Spinal cord (tissue), 10 donors: ENCODE data around the gene FOXD2. TPM values are rescaled to one million over a fixed set of nuclear protein-coding genes. Genes with fewer than 3 reads are reported as not detected.
"Not testable (repeated sequence)": the region's sequence is repeated elsewhere in the genome, so short reads cannot be mapped to it uniquely, and the experiment has no call there.

Source experiments
- DNase-seq, 6 donors: peaks; one replicate each; pipeline versions ENCODE4 v3.0.0 to v3.0.0-alpha.2; 2013 to 2015; ENCODE audit warnings: low spot score in 6 of 6, low read depth in 4 of 6
- H3K27ac ChIP-seq: one replicate; pipeline ENCODE4 v1.5.1; 2013; ENCODE audit warnings: low read depth, low read length, control low read depth
- H3K27me3 ChIP-seq: one replicate; pipeline ENCODE4 v1.6.1; 2013; ENCODE audit warnings: low read length; ENCODE audit not compliant: control insufficient read depth, insufficient read depth
- H3K36me3 ChIP-seq: one replicate; pipeline ENCODE4 v1.6.1; 2013; ENCODE audit warnings: low read length; ENCODE audit not compliant: control insufficient read depth, insufficient read depth
- H3K4me1 ChIP-seq: one replicate; pipeline ENCODE4 v1.6.1; 2013; ENCODE audit warnings: low read length; ENCODE audit not compliant: control insufficient read depth, insufficient read depth
- H3K4me3 ChIP-seq: one replicate; pipeline ENCODE4 v1.5.1; 2013; ENCODE audit warnings: low read depth, low read length, control low read depth
- H3K9me3 ChIP-seq: one replicate; pipeline ENCODE4 v1.6.1; 2013; ENCODE audit warnings: low read length; ENCODE audit not compliant: control insufficient read depth, insufficient read depth
- WGBS: methylation state at CpG from one replicate; pipeline ENCODE4 v1.1.5; 2013; ENCODE audit warnings: missing lambda C conversion rate; ENCODE audit not compliant: insufficient coverage; 5-methylcytosine and 5-hydroxymethylcytosine counted together
- polyA plus RNA-seq, 2 donors: library from polyadenylated mRNA; unstranded; fragments of 120-200 nt; gene quantifications; one replicate each; pipeline ENCODE4 v1.2.1, GENCODE V29; 2013; ENCODE audit not compliant: insufficient read length in 2 of 2
- total RNA-seq, 2 donors: library from RNA; depleted of rRNA in 1 of 2; stranded (reverse); fragments of 120-200 nt in 1 of 2; fragments of >200 nt in 1 of 2; gene quantifications; one replicate each; pipeline versions ENCODE4 v1.2.3 to v1.2.4, GENCODE V29; 2013 to 2014
- donor health status: healthy.

Gene FOXD2
- total and polyA plus RNA-seq, 4 donors = 0.36 to 14.3 (median 3.3) TPM

- WGBS = 0% methylated on average over 15 of the region's 15 CpGs
- Histone ChIP-seq H3K4me3 (peak overlapping the region; percentile 26), H3K4me1 (peaks cover 25% of the 10 kb centered on the region), H3K27ac (peak overlapping the region; percentile 43), H3K36me3 (no peaks in the 10 kb centered on the region), H3K27me3 (peaks cover 98% of the 10 kb centered on the region), H3K9me3 (no peaks in the 10 kb centered on the region)
- DNase-seq = peak in 1 of 6 donors; percentile 55
Observed at GRCh38 chr1:47444297-47444561, 6.4 kb downstream of the FOXD2 start.

- Histone ChIP-seq H3K36me3 (no peaks in the 10 kb centered on the region), H3K4me1 (peaks cover 26% of the 10 kb centered on the region), H3K27ac (peak overlapping the region; percentile 43), H3K9me3 (no peaks in the 10 kb centered on the region), H3K27me3 (peaks cover 98% of the 10 kb centered on the region), H3K4me3 (peak overlapping the region; percentile 26)
- under 1% methylated on average over 73 of the region's 73 CpGs for WGBS
- peak in 1 of 6 donors; percentile 64 for DNase-seq
Observed at GRCh38 chr1:47444562-47445465, 7.0 kb downstream of the FOXD2 start.

GRCh38 chr1:47445823-47446550 is 8.1 kb downstream of the FOXD2 start:
- no peak for DNase-seq
- Histone ChIP-seq H3K36me3 (no peaks in the 10 kb centered on the region), H3K27me3 (peaks cover 98% of the 10 kb centered on the region), H3K4me3 (no peak overlapping the region), H3K9me3 (no peaks in the 10 kb centered on the region), H3K4me1 (peaks cover 29% of the 10 kb centered on the region), H3K27ac (no peak overlapping the region)
- WGBS = 6% methylated on average over 21 of the region's 25 CpGs

DNA sequence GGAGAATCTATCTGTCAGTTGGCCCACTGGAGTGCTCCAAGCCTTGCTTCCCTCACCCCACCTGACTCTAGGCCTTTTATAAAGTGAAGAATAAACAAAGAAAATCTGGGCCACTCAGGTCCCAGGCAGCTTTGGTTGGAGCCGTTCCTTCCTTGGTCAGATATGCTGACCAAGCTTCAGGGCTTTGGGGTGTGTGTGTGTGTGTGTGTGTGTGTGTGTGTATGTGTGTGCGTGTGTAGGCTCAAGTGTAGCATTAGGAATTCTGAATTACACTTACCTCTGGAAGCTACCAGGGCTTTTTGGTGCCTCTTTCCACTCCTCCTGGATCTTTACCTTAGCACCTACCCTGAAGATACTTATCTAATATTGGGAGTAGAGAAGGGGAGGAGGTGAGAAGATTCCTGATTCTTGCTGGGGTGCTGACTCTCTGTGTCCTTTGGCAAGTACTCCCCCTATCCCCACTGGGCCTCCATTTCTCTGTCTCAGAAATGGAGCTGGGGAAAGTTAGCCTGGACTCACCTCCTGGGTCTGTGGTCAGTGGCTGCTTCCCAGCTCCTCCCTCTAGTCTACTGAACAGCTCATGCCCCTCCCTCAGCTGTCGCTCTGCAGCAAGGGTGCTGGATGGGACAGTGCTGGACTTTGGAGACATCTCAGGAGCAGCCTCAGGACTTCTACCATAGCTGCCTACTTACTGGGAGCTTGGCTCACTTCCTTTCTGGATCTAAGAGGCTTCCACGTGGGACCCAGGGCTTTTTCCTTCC is 10.8 kb downstream of the FOXD2 start:
- Histone ChIP-seq H3K4me3 (no peak overlapping the region), H3K27me3 (peaks cover 93% of the 10 kb centered on the region), H3K4me1 (peaks cover 26% of the 10 kb centered on the region), H3K9me3 (no peaks in the 10 kb centered on the region), H3K27ac (peak overlapping the region; percentile 42), H3K36me3 (no peaks in the 10 kb centered on the region)
- DNase-seq = no peak
- 33% methylated on average over 1 of the region's 4 CpGs for WGBS

- H3K27me3 ChIP-seq = peaks cover 82% of the 10 kb centered on the region
- H3K36me3 ChIP-seq = no peaks in the 10 kb centered on the region
- H3K27ac ChIP-seq = peak overlapping the region; percentile 42
- H3K9me3 ChIP-seq = no peaks in the 10 kb centered on the region
- DNase-seq = peak in 1 of 6 donors; percentile 58
- no peak overlapping the region for H3K4me3 ChIP-seq
- 8% methylated on average over 34 of the region's 36 CpGs for WGBS
- peaks cover 12% of the 10 kb centered on the region for H3K4me1 ChIP-seq
Observed at GRCh38 chr1:47449822-47450552, 12.1 kb downstream of the FOXD2 start.

DNA sequence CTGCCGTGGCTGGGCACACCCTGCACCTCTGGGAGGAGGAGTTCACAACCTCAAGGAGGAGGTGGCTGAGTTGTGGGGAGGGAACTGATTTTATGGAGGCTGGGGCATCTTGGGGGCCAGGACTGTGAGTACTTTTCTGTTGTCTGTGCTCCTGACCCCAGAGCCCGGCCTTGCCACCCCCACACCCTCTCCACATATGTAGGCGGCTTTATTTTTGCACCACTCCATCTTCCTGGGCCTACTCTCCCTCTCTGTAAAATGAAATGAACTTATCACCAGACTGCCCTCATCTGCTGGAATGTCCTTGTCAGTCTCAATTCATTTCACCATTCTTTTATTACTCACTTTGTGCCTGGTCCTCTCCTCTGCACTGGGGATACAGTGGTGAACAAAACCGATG is 12.8 kb downstream of the FOXD2 start:
- WGBS = 65% methylated on average over 4 of the region's 4 CpGs
- no peak overlapping the region for H3K27ac ChIP-seq
- peaks cover 9% of the 10 kb centered on the region for H3K4me1 ChIP-seq
- peaks cover 76% of the 10 kb centered on the region for H3K27me3 ChIP-seq
- no peaks in the 10 kb centered on the region for H3K36me3 ChIP-seq
- no peak overlapping the region for H3K4me3 ChIP-seq
- H3K9me3 ChIP-seq = no peaks in the 10 kb centered on the region
- no peak for DNase-seq

DNA sequence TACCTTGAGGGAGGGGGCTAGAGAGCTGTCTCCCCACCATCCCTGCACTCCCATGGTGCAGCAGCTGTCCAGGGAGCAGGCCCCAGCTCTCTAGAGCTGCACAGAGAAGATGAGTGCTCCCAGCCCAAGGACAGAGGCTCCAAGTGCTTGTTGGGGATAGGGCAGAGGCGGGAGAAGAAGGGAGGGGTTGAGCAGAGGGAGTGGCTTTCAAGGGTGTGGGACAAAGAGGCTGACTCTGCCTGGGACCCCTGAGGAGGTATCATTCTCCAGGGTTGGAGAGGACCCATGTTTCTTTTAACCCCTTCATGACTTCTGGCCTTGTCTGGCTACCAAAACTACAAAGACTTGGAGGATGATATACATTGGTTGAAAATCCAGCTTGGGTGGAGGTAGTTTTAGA is 14.6 kb downstream of the FOXD2 start:
- DNase-seq = no peak
- no peak overlapping the region for H3K4me3 ChIP-seq
- H3K36me3 ChIP-seq = no peaks in the 10 kb centered on the region
- WGBS = no CpG with 5 or more reads among the region's 1 CpG
- no peaks in the 10 kb centered on the region for H3K9me3 ChIP-seq
- no peak overlapping the region for H3K27ac ChIP-seq
- peaks cover 57% of the 10 kb centered on the region for H3K27me3 ChIP-seq
- H3K4me1 ChIP-seq = peaks cover 9% of the 10 kb centered on the region

DNA sequence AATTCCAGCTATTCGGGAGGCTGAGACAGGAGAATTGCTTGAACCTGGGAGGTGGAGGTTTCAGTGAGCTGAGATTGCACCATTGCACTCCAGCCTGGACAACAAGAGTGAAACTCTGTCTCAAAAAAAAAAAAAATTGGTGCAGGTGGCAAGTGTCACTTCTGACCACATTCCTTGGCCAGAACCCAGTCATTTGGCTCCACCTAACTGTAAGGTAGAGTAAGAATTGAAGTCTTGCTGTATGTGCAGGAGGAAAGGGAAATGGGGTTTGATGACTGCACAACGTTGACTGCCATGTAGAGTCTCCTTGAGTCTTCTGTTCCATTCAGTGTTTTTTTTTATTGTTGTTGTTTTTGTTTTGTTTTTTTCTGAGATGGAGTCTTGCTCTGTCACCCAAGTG is 16.1 kb downstream of the FOXD2 start:
- not testable (repeated sequence) for H3K27ac ChIP-seq, H3K9me3 ChIP-seq, DNase-seq, H3K4me1 ChIP-seq, H3K36me3 ChIP-seq, H3K4me3 ChIP-seq
- WGBS = 88% methylated on average over 2 of the region's 2 CpGs
- peaks cover 48% of the 10 kb centered on the region for H3K27me3 ChIP-seq

GRCh38 chr1:47456250-47456649 is 18.4 kb downstream of the FOXD2 start:
- peaks cover 4% of the 10 kb centered on the region for H3K4me1 ChIP-seq
- no peaks in the 10 kb centered on the region for H3K9me3 ChIP-seq
- H3K27me3 ChIP-seq = peaks cover 45% of the 10 kb centered on the region
- H3K4me3 ChIP-seq = no peak overlapping the region
- DNase-seq = no peak
- no peak overlapping the region for H3K27ac ChIP-seq
- no peaks in the 10 kb centered on the region for H3K36me3 ChIP-seq
- WGBS = no CpG with 5 or more reads among the region's 4 CpGs
